ENCODE results near the gene TRAK1.

Gene TRAK1

GRCh38 chr3:42202217-42202865 is 111.2 kb downstream of the TRAK1 start:
- H3K4me3 ChIP-seq (ENCODE audit: low read length in 2 of 2), result no peak overlapping the region
- H3K27ac ChIP-seq (ENCODE audit: low read depth in 2 of 2, low read length in 2 of 2), result no peak overlapping the region
- H3K9ac ChIP-seq (ENCODE audit: low read depth in 1 of 2, low read length in 2 of 2), result no peak overlapping the region
- no peaks in the 10 kb centered on the region for H3K4me1 ChIP-seq (ENCODE audit: control insufficient read depth in 2 of 2, insufficient read depth in 2 of 2, low read length in 2 of 2)
- no peaks in the 10 kb centered on the region for H3K27me3 ChIP-seq (ENCODE audit: control insufficient read depth in 2 of 2, insufficient read depth in 2 of 2, low read length in 2 of 2)
- peaks cover 74 to 81% of the 10 kb centered on the region in 2 donors for H3K36me3 ChIP-seq (ENCODE audit: control insufficient read depth in 2 of 2, insufficient read depth in 2 of 2, low read length in 2 of 2)
- H3K9me3 ChIP-seq (ENCODE audit: control insufficient read depth in 2 of 2, low read length in 2 of 2), result no peaks in the 10 kb centered on the region

DNA sequence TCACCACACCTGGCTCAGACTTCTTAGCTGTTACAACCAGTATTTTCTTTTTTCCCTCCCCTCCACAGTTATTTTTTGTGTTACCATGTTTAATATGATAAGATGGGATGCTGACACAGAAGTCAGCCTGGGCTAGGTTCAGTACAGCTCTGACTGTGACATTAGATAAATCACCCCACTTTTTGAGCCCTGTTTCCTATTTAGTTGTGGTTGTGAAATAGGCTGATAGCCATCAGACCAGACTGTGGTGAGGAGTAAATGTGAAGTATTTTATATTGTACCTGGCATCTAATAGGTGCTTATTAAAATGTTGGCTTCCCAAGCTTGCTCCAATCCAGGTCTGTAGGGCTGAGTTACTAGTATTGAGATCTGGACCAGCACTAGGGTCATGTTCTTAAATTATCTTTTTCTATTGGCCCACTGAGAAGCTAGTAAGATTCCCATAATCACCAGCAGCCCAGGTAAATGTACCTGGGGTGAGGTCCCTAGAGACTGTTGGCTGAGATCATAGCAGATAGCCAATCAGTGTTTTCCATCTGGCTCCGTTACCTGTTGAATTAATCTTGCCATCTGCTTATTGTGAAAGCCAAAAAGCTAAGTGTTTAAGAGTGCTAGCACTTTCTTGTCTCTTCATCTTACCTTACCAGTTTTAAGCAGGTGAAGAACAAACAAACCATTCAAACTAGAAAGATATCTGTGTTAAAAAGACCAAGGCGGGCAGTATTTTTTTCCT is 113.9 kb downstream of the TRAK1 start:
- Histone ChIP-seq H3K9ac (ENCODE audit: low read depth in 1 of 2, low read length in 2 of 2) (no peak overlapping the region), H3K4me3 (ENCODE audit: low read length in 2 of 2) (no peak overlapping the region), H3K27ac (ENCODE audit: low read depth in 2 of 2, low read length in 2 of 2) (no peak overlapping the region), H3K36me3 (ENCODE audit: control insufficient read depth in 2 of 2, insufficient read depth in 2 of 2, low read length in 2 of 2) (peaks cover 62 to 83% of the 10 kb centered on the region in 2 donors), H3K27me3 (ENCODE audit: control insufficient read depth in 2 of 2, insufficient read depth in 2 of 2, low read length in 2 of 2) (no peaks in the 10 kb centered on the region), H3K4me1 (ENCODE audit: control insufficient read depth in 2 of 2, insufficient read depth in 2 of 2, low read length in 2 of 2) (no peaks in the 10 kb centered on the region), H3K9me3 (ENCODE audit: control insufficient read depth in 2 of 2, low read length in 2 of 2) (no peaks in the 10 kb centered on the region)

DNA sequence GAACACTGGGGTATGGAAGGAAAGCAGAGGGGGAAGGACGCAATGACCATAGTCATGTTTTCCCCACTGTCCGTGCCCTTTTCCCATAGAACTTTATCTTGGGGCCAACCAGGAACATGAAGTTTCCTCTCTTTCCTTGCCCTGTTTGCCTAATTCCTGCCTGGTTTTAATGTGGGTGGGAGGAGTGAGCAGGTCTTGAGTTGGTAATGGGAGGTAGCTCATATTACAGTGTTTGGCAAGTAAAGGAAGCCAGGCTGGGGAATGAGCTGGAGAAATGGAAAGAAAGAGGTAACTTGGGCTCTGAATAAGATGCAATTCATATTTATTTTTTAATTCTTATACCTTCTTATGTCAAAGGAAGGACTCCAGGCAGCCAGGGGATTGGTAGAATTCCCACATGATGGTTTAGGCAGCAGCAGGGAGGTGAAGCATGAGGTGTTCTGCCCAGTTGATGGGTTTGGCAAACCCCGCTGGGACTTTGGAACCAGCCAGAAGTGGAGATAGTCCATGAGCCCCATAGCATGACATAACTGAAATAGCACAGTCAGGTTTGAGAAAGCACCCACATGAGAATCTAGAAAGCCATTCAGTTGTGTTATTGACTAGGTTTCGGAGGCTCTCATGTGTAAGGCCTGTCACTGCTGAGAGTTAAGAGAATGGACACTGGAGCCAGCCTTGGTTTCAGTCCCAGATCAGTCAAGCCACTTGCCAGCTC is 114.8 kb downstream of the TRAK1 start:
- no peaks in the 10 kb centered on the region for H3K9me3 ChIP-seq (ENCODE audit: control insufficient read depth in 2 of 2, low read length in 2 of 2)
- H3K36me3 ChIP-seq (ENCODE audit: control insufficient read depth in 2 of 2, insufficient read depth in 2 of 2, low read length in 2 of 2), result peaks cover 62 to 78% of the 10 kb centered on the region in 2 donors
- no peak overlapping the region for H3K27ac ChIP-seq (ENCODE audit: low read depth in 2 of 2, low read length in 2 of 2)
- no peak overlapping the region for H3K9ac ChIP-seq (ENCODE audit: low read depth in 1 of 2, low read length in 2 of 2)
- no peaks in the 10 kb centered on the region for H3K4me1 ChIP-seq (ENCODE audit: control insufficient read depth in 2 of 2, insufficient read depth in 2 of 2, low read length in 2 of 2)
- no peaks in the 10 kb centered on the region for H3K27me3 ChIP-seq (ENCODE audit: control insufficient read depth in 2 of 2, insufficient read depth in 2 of 2, low read length in 2 of 2)
- no peak overlapping the region for H3K4me3 ChIP-seq (ENCODE audit: low read length in 2 of 2)

GRCh38 chr3:42209917-42210316 is 118.8 kb downstream of the TRAK1 start:
- no peak overlapping the region for H3K27ac ChIP-seq (ENCODE audit: low read depth in 2 of 2, low read length in 2 of 2)
- no peaks in the 10 kb centered on the region for H3K27me3 ChIP-seq (ENCODE audit: control insufficient read depth in 2 of 2, insufficient read depth in 2 of 2, low read length in 2 of 2)
- peaks cover 57 to 68% of the 10 kb centered on the region in 2 donors for H3K36me3 ChIP-seq (ENCODE audit: control insufficient read depth in 2 of 2, insufficient read depth in 2 of 2, low read length in 2 of 2)

DNA sequence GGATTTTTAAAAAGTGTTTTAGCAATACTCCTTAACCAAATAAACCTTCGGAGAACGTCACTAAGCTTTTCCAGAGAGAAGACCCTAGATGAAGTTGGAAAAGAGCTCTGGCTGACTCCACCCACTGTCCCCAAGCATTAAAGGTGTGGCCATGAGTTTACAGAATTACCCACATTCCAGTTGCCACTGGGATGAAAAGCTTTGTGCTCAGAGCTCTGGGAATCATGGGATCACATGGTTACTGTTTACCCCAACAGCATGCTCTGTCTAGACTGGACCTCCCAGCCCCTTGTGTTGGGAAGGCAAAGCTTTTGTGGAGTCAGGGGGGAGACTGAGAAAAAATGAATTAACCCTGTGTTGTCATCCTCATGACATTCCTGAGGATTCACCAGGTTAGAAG is 119.6 kb downstream of the TRAK1 start:
- Histone ChIP-seq H3K36me3 (ENCODE audit: control insufficient read depth in 2 of 2, insufficient read depth in 2 of 2, low read length in 2 of 2) (peaks cover 54 to 61% of the 10 kb centered on the region in 2 donors), H3K4me1 (ENCODE audit: control insufficient read depth in 2 of 2, insufficient read depth in 2 of 2, low read length in 2 of 2) (no peaks in the 10 kb centered on the region), H3K9me3 (ENCODE audit: control insufficient read depth in 2 of 2, low read length in 2 of 2) (no peaks in the 10 kb centered on the region), H3K4me3 (ENCODE audit: low read length in 2 of 2) (no peak overlapping the region), H3K27me3 (ENCODE audit: control insufficient read depth in 2 of 2, insufficient read depth in 2 of 2, low read length in 2 of 2) (no peaks in the 10 kb centered on the region), H3K9ac (ENCODE audit: low read depth in 1 of 2, low read length in 2 of 2) (no peak overlapping the region), H3K27ac (ENCODE audit: low read depth in 2 of 2, low read length in 2 of 2) (no peak overlapping the region)

More at GRCh38 chr3:42209917-42210316, 118.8 kb downstream of the TRAK1 start:
- no peak overlapping the region for H3K9ac ChIP-seq (ENCODE audit: low read depth in 1 of 2, low read length in 2 of 2)
- no peak overlapping the region for H3K4me3 ChIP-seq (ENCODE audit: low read length in 2 of 2)
- H3K4me1 ChIP-seq (ENCODE audit: control insufficient read depth in 2 of 2, insufficient read depth in 2 of 2, low read length in 2 of 2), result no peaks in the 10 kb centered on the region
- H3K9me3 ChIP-seq (ENCODE audit: control insufficient read depth in 2 of 2, low read length in 2 of 2), result no peaks in the 10 kb centered on the region

- Histone ChIP-seq H3K9ac (ENCODE audit: low read depth in 1 of 2, low read length in 2 of 2) (no peak overlapping the region), H3K9me3 (ENCODE audit: control insufficient read depth in 2 of 2, low read length in 2 of 2) (no peaks in the 10 kb centered on the region), H3K4me1 (ENCODE audit: control insufficient read depth in 2 of 2, insufficient read depth in 2 of 2, low read length in 2 of 2) (no peaks in the 10 kb centered on the region), H3K36me3 (ENCODE audit: control insufficient read depth in 2 of 2, insufficient read depth in 2 of 2, low read length in 2 of 2) (peaks cover 44 to 45% of the 10 kb centered on the region in 2 donors), H3K27ac (ENCODE audit: low read depth in 2 of 2, low read length in 2 of 2) (peak overlapping the region in 1 of 2 donors; percentile 25), H3K27me3 (ENCODE audit: control insufficient read depth in 2 of 2, insufficient read depth in 2 of 2, low read length in 2 of 2) (no peaks in the 10 kb centered on the region), H3K4me3 (ENCODE audit: low read length in 2 of 2) (no peak overlapping the region)
Measured at GRCh38 chr3:42213417-42213816, 122.3 kb downstream of the TRAK1 start.

DNA sequence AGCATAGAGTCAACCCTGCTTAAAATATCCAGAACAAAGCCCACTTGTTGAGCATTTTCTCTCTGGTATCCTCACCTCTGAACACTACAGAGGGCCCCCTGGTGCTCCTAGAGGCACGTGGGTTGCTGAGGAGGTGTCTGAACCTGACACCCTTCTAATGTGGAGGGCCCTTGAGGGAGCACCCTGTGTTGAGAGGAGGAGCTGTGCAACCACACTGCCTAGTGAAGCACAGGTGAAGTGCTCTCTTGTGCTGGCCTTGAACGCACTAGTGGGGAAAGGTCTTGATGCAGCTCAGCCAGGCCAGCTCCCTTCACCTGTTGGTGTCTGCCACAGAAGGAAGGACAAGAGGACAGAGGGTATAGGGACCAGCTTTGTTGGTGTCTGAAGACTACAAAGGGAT is 122.9 kb downstream of the TRAK1 start:
- Histone ChIP-seq H3K4me1 (ENCODE audit: control insufficient read depth in 2 of 2, insufficient read depth in 2 of 2, low read length in 2 of 2) (no peaks in the 10 kb centered on the region), H3K27ac (ENCODE audit: low read depth in 2 of 2, low read length in 2 of 2) (no peak overlapping the region), H3K27me3 (ENCODE audit: control insufficient read depth in 2 of 2, insufficient read depth in 2 of 2, low read length in 2 of 2) (no peaks in the 10 kb centered on the region), H3K4me3 (ENCODE audit: low read length in 2 of 2) (no peak overlapping the region), H3K36me3 (ENCODE audit: control insufficient read depth in 2 of 2, insufficient read depth in 2 of 2, low read length in 2 of 2) (peaks cover 42 to 47% of the 10 kb centered on the region in 2 donors), H3K9me3 (ENCODE audit: control insufficient read depth in 2 of 2, low read length in 2 of 2) (no peaks in the 10 kb centered on the region), H3K9ac (ENCODE audit: low read depth in 1 of 2, low read length in 2 of 2) (no peak overlapping the region)

DNA sequence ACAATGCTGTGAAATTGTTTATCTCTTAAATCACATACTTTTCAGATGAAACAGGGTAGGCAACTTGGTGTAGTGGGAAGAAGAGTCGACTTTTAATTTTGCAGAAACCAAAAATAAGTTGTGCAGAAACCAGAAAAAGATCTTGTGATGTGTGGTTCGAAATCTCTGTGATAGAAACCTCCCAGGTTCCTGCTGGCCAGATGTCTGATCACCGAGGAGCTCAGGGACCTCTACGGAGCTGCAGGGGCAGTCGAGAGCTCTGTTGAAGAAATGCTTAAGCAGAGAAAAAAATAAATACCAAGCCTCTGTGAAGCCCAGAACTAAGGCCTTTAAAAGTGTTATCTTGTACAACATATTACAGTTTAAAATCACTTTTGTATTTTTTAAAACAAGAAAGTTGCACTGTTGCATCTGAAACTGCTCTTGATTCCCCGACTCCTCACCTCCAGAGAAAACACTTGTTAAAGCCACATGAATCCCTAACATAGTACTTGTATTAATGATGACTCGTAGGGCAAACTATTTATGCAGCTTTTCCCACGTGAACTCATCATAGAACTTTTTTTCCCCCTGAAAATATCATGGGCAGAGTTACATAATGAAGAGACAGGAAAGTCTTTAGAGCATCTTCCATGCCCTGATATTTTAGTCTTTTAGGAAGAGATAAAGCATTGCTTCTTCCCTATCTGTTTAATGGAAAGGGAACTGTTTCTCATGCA is 123.6 kb downstream of the TRAK1 start:
- Histone ChIP-seq H3K36me3 (ENCODE audit: control insufficient read depth in 2 of 2, insufficient read depth in 2 of 2, low read length in 2 of 2) (peaks cover 36 to 47% of the 10 kb centered on the region in 2 donors), H3K4me3 (ENCODE audit: low read length in 2 of 2) (no peak overlapping the region), H3K27me3 (ENCODE audit: control insufficient read depth in 2 of 2, insufficient read depth in 2 of 2, low read length in 2 of 2) (no peaks in the 10 kb centered on the region), H3K27ac (ENCODE audit: low read depth in 2 of 2, low read length in 2 of 2) (no peak overlapping the region), H3K9me3 (ENCODE audit: control insufficient read depth in 2 of 2, low read length in 2 of 2) (no peaks in the 10 kb centered on the region), H3K9ac (ENCODE audit: low read depth in 1 of 2, low read length in 2 of 2) (no peak overlapping the region), H3K4me1 (ENCODE audit: control insufficient read depth in 2 of 2, insufficient read depth in 2 of 2, low read length in 2 of 2) (no peaks in the 10 kb centered on the region)

DNA sequence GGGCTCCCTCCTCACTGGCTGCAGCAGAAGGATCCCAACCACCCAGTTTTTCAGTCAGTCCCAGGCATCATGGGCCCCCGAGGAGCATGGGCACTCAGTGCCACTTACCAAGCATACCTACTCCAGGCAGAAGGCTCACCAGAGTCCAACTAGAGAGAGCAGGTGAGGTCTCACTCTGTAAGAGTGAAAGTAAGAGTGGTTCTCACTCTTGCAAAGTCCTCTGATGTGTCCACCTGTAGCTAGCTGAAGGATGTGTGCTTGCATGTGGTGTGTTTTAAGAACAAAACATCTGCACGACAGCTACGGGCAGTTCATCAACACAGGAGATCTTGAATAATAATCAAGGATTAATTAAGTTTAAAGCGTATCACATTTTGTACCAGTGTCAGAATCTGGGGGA is 125.1 kb downstream of the TRAK1 start:
- H3K36me3 ChIP-seq (ENCODE audit: control insufficient read depth in 2 of 2, insufficient read depth in 2 of 2, low read length in 2 of 2), result peaks cover 34 to 44% of the 10 kb centered on the region in 2 donors
- H3K4me1 ChIP-seq (ENCODE audit: control insufficient read depth in 2 of 2, insufficient read depth in 2 of 2, low read length in 2 of 2), result no peaks in the 10 kb centered on the region
- H3K4me3 ChIP-seq (ENCODE audit: low read length in 2 of 2), result no peak overlapping the region
- no peak overlapping the region for H3K27ac ChIP-seq (ENCODE audit: low read depth in 2 of 2, low read length in 2 of 2)
- H3K9ac ChIP-seq (ENCODE audit: low read depth in 1 of 2, low read length in 2 of 2), result no peak overlapping the region
- no peaks in the 10 kb centered on the region for H3K27me3 ChIP-seq (ENCODE audit: control insufficient read depth in 2 of 2, insufficient read depth in 2 of 2, low read length in 2 of 2)
- no peaks in the 10 kb centered on the region for H3K9me3 ChIP-seq (ENCODE audit: control insufficient read depth in 2 of 2, low read length in 2 of 2)

Data from mucosa of rectum (tissue), 2 donors.